WTC11 (cell line): Measurements from ENCODE around the gene TXNRD2. TPM values are rescaled to one million over a fixed set of nuclear protein-coding genes. Genes with fewer than 3 reads are reported as not detected.

ENCODE experiments used
- ATAC-seq: fragments of 200-7000 bp; cut with Tn5 transposase; 2 replicates; pipeline ENCODE4 v1.10.0; 2021; ENCODE audit warnings: mild to moderate bottlenecking, moderate library complexity
- CTCF ChIA-PET: fragments of 300-600 bp; sonication (Branson Sonifier 250); formaldehyde crosslinking; loops from one replicate; lab custom pipeline; 2021; ENCODE audit warnings: antibody characterized with exemption; lab: Charles Lee
- POLR2A ChIA-PET: fragments of 350-600 bp; sonication (Branson Sonifier 250); formaldehyde crosslinking; loops from one replicate; lab custom pipeline; 2021; ENCODE audit warnings: antibody characterized with exemption; lab: Charles Lee
- DNase-seq: peaks from one replicate; pipeline ENCODE4 v3.0.0; 2021; ENCODE audit warnings: low spot score
- H3K27ac Mint-ChIP-seq: 2 replicates; pipeline ENCODE4 v1.8.0; 2021; ENCODE audit warnings: mixed read lengths
- H3K27me3 Mint-ChIP-seq: 2 replicates; pipeline ENCODE4 v1.8.0; 2021; ENCODE audit warnings: low read depth, mild to moderate bottlenecking, moderate library complexity, mixed read lengths
- H3K36me3 Mint-ChIP-seq: 2 replicates; pipeline ENCODE4 v1.8.0; 2021; ENCODE audit warnings: mixed read lengths
- H3K4me1 Mint-ChIP-seq: 2 replicates; pipeline ENCODE4 v1.8.0; 2022; ENCODE audit warnings: mixed read lengths
- H3K4me3 Mint-ChIP-seq: 2 replicates; pipeline ENCODE4 v1.8.0; 2021; ENCODE audit warnings: mild to moderate bottlenecking, moderate library complexity, mixed read lengths
- H3K9me3 Mint-ChIP-seq: 2 replicates; pipeline ENCODE4 v1.8.0; 2021; ENCODE audit warnings: mixed read lengths
- GRHL2 ChIP-seq: fragments of 250-450 bp; sonication (Bioruptor Pico); IDR thresholded peaks from 2 replicates; pipeline ENCODE4 v1.8.0; 2022; ENCODE audit warnings: mild to moderate bottlenecking, moderate library complexity; ENCODE audit not compliant: insufficient replicate concordance, severe bottlenecking
- HMGA2 ChIP-seq: fragments of 250-450 bp; sonication (Bioruptor Pico); IDR thresholded peaks from 2 replicates; pipeline ENCODE4 v1.4.0; 2021; ENCODE audit warnings: mild to moderate bottlenecking, moderate library complexity
- JUN ChIP-seq: sonication (generic); formaldehyde crosslinking; IDR thresholded peaks from 2 replicates; pipeline ENCODE4 v1.8.0; 2023; ENCODE audit warnings: mild to moderate bottlenecking, missing genetic modification reagents
- KAT7 ChIP-seq: sonication (generic); formaldehyde crosslinking; IDR thresholded peaks from 2 replicates; pipeline ENCODE4 v1.8.1; 2023; ENCODE audit warnings: missing genetic modification reagents, mild to moderate bottlenecking, borderline replicate concordance
- MYBL2 ChIP-seq: sonication (generic); formaldehyde crosslinking; IDR thresholded peaks from 2 replicates; pipeline ENCODE4 v1.8.1; 2023; ENCODE audit warnings: mild to moderate bottlenecking, moderate library complexity, missing genetic modification reagents
- SOX15 ChIP-seq: fragments of 250-450 bp; sonication (Bioruptor Pico); IDR thresholded peaks from 2 replicates; pipeline ENCODE4 v1.9.0; 2021; ENCODE audit warnings: mild to moderate bottlenecking
- ZNF121 ChIP-seq: sonication (generic); formaldehyde crosslinking; IDR thresholded peaks from 2 replicates; pipeline ENCODE4 v1.8.0; 2023; ENCODE audit warnings: missing genetic modification reagents
- ZNF423 ChIP-seq: fragments of 250-450 bp; sonication (Bioruptor Pico); IDR thresholded peaks from 2 replicates; pipeline ENCODE4 v2.1.2; 2022; ENCODE audit warnings: mild to moderate bottlenecking, moderate library complexity
- ZNF671 ChIP-seq: fragments of 250-450 bp; sonication (Bioruptor Pico); IDR thresholded peaks from 2 replicates; pipeline ENCODE4 v1.8.0; 2021; ENCODE audit warnings: mild to moderate bottlenecking
- total RNA-seq: library from RNA; stranded (reverse); gene quantifications from 3 replicates; pipeline ENCODE4 v1.2.3, GENCODE V29; 2021
- TF ChIP-seq, protein P1 (sequence below): fragments of 250-450 bp; sonication (Bioruptor Pico); conservative IDR thresholded peaks from 2 replicates; pipeline ENCODE4 v1.9.0; 2021; ENCODE audit warnings: mild to moderate bottlenecking
- TF ChIP-seq, protein P2 (sequence below): sonication (generic); formaldehyde crosslinking; conservative IDR thresholded peaks from 2 replicates; pipeline ENCODE4 v1.8.1; 2023; ENCODE audit warnings: mild to moderate bottlenecking, low read depth, missing genetic modification reagents, moderate library complexity
- TF ChIP-seq, protein P3 (sequence below): sonication (generic); formaldehyde crosslinking; IDR thresholded peaks from 2 replicates; pipeline ENCODE4 v1.8.0; 2022; ENCODE audit warnings: mild to moderate bottlenecking, missing genetic modification reagents
- TF ChIP-seq, protein P4 (sequence below): sonication (generic); formaldehyde crosslinking; IDR thresholded peaks from 2 replicates; pipeline ENCODE4 v1.8.1; 2022; ENCODE audit warnings: low read depth, mild to moderate bottlenecking, moderate library complexity, missing genetic modification reagents, borderline replicate concordance
- TF ChIP-seq, protein P5 (sequence below): sonication (generic); formaldehyde crosslinking; IDR thresholded peaks from 2 replicates; pipeline ENCODE4 v1.8.0; 2023; ENCODE audit warnings: missing genetic modification reagents, mild to moderate bottlenecking, borderline replicate concordance
- TF ChIP-seq, protein P6 (sequence below): fragments of 250-450 bp; sonication (Bioruptor Pico); IDR thresholded peaks from 2 replicates; pipeline ENCODE4 v1.9.0; 2021; ENCODE audit warnings: mild to moderate bottlenecking

The TXNRD2 gene
- total RNA-seq, 1 experiment from 2014 or later, result 15.9 TPM

DNA sequence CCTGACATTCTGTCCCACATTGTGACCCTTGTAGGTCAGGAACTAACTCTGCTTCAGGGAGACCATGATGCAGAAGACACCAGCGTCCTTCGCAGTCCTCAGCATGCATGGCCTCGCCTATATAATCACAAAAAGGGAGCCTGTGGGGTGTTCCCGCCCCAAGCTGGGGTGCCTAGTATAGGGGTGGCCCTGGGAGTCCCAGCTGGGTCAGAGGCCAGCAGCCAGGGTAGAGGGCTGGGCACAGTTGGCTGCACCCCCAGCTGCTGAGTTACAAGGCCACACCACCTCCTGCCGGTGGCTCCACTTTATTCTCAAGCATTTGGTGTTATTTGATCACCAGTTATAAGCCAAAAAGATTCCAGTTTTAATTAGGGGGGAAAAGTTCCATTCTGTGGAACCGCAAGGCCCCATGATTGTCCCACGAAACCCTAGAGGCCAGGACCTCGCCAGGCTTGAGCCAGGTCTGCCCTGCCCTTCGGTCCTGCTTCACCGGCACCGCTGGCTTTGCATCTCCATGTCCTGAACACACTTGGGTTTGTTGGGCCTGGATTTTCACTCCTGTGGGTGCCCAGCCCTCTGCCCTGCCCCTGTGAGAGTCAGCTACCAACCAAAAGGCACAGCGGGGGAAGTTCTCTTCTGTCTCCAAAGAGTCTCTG, 72.0 kb downstream of the TXNRD2 start (continued):
- TF ChIP-seq, protein P1, sequence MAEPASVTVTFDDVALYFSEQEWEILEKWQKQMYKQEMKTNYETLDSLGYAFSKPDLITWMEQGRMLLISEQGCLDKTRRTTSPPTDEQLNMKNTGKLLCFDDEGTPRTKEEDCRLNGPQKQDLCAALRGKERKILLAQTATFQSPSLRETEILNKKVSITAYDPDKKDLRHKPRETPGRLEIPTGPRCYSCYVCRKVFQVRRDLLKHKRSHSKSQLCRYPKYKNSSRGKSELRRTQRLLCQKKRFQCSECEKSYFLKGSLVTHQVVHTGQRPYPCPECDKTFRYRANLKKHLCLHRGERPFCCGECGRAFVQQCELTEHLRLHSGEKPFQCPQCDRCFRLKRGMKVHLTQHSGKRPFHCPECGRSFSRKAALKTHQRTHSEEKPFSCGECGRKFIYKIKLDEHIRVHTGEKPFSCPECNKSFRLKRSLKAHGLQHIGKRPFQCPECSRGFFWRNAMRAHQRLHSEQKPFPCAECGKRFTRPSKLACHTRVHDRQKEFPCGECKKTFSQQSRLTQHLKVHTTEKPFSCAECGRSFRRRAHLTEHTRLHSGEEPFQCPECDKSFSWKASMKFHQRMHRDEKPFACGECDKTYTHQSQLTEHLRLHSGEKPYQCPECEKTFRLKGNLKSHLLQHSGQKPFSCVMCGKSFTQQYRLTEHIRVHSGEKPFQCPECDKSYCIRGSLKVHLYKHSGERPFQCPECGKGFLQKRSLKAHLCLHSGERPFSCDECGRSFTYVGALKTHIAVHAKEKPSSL (CRISPR knock-in tag), result no peak
- TF ChIP-seq, all 79 proteins: peak for 0

DNA sequence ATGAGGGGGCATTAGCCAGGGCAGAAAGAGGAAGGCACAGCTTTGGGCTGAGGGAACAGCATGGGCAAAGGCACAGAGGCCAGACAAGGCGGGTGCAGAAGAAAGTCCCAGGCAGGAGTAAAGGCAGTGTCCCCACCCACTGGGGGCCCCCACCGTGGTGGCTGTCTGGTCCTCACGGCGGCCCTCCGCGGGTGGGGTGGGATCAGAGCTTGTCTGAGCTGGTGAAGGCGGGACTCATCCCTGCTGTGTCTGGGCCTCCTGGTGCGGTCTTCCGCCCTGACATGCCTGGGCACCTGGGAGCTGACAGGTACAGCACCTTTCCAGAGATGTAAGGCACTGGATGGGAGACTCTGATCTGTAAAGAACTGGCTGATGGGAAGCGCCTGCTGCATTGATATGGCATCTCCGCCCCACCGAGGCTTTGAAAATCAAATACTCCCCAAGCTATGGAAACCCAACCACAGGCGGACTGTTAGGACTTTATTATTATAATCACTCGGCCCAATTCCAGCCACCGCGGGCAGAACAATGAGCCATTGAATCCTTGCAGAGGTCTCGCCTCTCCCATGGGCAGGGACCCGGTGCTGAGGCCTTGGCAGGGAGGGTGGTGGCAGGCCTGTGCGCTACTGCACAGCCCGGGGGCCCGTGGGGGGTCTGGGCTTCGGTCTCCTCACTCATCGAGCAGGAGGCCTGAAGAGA, 72.7 kb downstream of the TXNRD2 start:
- Mint-ChIP-seq H3K27me3 (no peaks in the 10 kb centered on the region), H3K36me3 (no peaks in the 10 kb centered on the region), H3K9me3 (no peaks in the 10 kb centered on the region), H3K4me3 (no peak overlapping the region), H3K27ac (no peak overlapping the region; the same call in 1 of the 2 replicates), H3K4me1 (peaks cover 12% of the 10 kb centered on the region)
- POLR2A ChIA-PET, result no interaction called here
- CTCF ChIA-PET, result interaction anchor here (0.5 to 1.2 kb wide), 5 partner anchors 13 to 94 kb away, joined by 3 read pairs; no protein-coding TSS in a partner anchor
- DNase-seq, result peak; percentile 11
- TF ChIP-seq, protein P2, sequence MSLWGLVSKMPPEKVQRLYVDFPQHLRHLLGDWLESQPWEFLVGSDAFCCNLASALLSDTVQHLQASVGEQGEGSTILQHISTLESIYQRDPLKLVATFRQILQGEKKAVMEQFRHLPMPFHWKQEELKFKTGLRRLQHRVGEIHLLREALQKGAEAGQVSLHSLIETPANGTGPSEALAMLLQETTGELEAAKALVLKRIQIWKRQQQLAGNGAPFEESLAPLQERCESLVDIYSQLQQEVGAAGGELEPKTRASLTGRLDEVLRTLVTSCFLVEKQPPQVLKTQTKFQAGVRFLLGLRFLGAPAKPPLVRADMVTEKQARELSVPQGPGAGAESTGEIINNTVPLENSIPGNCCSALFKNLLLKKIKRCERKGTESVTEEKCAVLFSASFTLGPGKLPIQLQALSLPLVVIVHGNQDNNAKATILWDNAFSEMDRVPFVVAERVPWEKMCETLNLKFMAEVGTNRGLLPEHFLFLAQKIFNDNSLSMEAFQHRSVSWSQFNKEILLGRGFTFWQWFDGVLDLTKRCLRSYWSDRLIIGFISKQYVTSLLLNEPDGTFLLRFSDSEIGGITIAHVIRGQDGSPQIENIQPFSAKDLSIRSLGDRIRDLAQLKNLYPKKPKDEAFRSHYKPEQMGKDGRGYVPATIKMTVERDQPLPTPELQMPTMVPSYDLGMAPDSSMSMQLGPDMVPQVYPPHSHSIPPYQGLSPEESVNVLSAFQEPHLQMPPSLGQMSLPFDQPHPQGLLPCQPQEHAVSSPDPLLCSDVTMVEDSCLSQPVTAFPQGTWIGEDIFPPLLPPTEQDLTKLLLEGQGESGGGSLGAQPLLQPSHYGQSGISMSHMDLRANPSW, result no peak
- TF ChIP-seq GRHL2 (CRISPR knock-in tag) (no peak), SOX15 (CRISPR knock-in tag) (no peak), ZNF423 (CRISPR knock-in tag) (0 out of 2 replicates have a peak, but pooled peaks have one; percentile 1)
- TF ChIP-seq, protein P3, sequence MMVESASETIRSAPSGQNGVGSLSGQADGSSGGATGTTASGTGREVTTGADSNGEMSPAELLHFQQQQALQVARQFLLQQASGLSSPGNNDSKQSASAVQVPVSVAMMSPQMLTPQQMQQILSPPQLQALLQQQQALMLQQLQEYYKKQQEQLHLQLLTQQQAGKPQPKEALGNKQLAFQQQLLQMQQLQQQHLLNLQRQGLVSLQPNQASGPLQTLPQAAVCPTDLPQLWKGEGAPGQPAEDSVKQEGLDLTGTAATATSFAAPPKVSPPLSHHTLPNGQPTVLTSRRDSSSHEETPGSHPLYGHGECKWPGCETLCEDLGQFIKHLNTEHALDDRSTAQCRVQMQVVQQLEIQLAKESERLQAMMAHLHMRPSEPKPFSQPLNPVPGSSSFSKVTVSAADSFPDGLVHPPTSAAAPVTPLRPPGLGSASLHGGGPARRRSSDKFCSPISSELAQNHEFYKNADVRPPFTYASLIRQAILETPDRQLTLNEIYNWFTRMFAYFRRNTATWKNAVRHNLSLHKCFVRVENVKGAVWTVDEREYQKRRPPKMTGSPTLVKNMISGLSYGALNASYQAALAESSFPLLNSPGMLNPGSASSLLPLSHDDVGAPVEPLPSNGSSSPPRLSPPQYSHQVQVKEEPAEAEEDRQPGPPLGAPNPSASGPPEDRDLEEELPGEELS (CRISPR knock-in tag), result no peak
- TF ChIP-seq, protein P4, sequence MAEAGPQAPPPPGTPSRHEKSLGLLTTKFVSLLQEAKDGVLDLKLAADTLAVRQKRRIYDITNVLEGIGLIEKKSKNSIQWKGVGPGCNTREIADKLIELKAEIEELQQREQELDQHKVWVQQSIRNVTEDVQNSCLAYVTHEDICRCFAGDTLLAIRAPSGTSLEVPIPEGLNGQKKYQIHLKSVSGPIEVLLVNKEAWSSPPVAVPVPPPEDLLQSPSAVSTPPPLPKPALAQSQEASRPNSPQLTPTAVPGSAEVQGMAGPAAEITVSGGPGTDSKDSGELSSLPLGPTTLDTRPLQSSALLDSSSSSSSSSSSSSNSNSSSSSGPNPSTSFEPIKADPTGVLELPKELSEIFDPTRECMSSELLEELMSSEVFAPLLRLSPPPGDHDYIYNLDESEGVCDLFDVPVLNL (CRISPR knock-in tag), result no peak
- no peak for ATAC-seq

DNA sequence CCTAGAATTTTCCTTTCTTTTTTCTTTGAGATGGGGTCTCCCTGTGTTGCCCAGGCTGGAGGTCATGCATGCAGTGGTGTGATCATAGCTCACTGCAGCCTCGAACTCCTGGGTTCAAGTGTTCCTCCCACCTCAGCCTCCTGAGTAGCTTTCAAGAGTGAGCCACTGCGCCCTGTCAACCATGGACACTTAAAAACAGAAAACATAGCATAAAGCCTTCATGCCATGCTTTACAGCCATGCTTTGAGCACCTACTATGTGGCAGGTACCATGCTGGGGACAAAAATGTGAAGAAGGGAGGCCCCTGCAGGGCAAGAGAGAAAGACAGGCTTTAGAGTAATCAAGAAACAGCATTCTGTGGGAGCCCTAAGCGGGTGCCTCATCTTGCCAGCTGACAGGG, 73.3 kb downstream of the TXNRD2 start:
- DNase-seq (peak; percentile 9), ATAC-seq (no peak)
- Mint-ChIP-seq H3K27me3 (no peaks in the 10 kb centered on the region), H3K36me3 (no peaks in the 10 kb centered on the region), H3K9me3 (no peaks in the 10 kb centered on the region), H3K27ac (no peak overlapping the region), H3K4me1 (peaks cover 12% of the 10 kb centered on the region), H3K4me3 (no peak overlapping the region)
- TF ChIP-seq HMGA2 (CRISPR knock-in tag), result no peak
- TF ChIP-seq KAT7 (CRISPR knock-in tag), result no peak
- no peak for TF ChIP-seq JUN
- no peak for TF ChIP-seq ZNF671 (CRISPR knock-in tag)
- TF ChIP-seq, protein P5, sequence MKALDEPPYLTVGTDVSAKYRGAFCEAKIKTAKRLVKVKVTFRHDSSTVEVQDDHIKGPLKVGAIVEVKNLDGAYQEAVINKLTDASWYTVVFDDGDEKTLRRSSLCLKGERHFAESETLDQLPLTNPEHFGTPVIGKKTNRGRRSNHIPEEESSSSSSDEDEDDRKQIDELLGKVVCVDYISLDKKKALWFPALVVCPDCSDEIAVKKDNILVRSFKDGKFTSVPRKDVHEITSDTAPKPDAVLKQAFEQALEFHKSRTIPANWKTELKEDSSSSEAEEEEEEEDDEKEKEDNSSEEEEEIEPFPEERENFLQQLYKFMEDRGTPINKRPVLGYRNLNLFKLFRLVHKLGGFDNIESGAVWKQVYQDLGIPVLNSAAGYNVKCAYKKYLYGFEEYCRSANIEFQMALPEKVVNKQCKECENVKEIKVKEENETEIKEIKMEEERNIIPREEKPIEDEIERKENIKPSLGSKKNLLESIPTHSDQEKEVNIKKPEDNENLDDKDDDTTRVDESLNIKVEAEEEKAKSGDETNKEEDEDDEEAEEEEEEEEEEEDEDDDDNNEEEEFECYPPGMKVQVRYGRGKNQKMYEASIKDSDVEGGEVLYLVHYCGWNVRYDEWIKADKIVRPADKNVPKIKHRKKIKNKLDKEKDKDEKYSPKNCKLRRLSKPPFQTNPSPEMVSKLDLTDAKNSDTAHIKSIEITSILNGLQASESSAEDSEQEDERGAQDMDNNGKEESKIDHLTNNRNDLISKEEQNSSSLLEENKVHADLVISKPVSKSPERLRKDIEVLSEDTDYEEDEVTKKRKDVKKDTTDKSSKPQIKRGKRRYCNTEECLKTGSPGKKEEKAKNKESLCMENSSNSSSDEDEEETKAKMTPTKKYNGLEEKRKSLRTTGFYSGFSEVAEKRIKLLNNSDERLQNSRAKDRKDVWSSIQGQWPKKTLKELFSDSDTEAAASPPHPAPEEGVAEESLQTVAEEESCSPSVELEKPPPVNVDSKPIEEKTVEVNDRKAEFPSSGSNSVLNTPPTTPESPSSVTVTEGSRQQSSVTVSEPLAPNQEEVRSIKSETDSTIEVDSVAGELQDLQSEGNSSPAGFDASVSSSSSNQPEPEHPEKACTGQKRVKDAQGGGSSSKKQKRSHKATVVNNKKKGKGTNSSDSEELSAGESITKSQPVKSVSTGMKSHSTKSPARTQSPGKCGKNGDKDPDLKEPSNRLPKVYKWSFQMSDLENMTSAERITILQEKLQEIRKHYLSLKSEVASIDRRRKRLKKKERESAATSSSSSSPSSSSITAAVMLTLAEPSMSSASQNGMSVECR (CRISPR knock-in tag), result no peak
- peak; percentile 91 for TF ChIP-seq ZNF121 (CRISPR knock-in tag)
- TF ChIP-seq MYBL2 (CRISPR knock-in tag), result no peak
- 0 out of 2 replicates have a peak, but pooled peaks have one; percentile 14 for TF ChIP-seq ZNF423 (CRISPR knock-in tag)
- TF ChIP-seq, protein P6, sequence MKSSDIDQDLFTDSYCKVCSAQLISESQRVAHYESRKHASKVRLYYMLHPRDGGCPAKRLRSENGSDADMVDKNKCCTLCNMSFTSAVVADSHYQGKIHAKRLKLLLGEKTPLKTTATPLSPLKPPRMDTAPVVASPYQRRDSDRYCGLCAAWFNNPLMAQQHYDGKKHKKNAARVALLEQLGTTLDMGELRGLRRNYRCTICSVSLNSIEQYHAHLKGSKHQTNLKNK, result no peak
- ChIA-PET CTCF (interaction anchor here (0.9 to 1.2 kb wide), 3 partner anchors 13 to 68 kb away, joined by 3 read pairs; no protein-coding TSS in a partner anchor), POLR2A (no interaction called here)
